ENCODE data around the gene CTSA.
A peak's percentile ranks its signal among the peaks of the same experiment; 100 is the strongest.

Gene CTSA

DNA sequence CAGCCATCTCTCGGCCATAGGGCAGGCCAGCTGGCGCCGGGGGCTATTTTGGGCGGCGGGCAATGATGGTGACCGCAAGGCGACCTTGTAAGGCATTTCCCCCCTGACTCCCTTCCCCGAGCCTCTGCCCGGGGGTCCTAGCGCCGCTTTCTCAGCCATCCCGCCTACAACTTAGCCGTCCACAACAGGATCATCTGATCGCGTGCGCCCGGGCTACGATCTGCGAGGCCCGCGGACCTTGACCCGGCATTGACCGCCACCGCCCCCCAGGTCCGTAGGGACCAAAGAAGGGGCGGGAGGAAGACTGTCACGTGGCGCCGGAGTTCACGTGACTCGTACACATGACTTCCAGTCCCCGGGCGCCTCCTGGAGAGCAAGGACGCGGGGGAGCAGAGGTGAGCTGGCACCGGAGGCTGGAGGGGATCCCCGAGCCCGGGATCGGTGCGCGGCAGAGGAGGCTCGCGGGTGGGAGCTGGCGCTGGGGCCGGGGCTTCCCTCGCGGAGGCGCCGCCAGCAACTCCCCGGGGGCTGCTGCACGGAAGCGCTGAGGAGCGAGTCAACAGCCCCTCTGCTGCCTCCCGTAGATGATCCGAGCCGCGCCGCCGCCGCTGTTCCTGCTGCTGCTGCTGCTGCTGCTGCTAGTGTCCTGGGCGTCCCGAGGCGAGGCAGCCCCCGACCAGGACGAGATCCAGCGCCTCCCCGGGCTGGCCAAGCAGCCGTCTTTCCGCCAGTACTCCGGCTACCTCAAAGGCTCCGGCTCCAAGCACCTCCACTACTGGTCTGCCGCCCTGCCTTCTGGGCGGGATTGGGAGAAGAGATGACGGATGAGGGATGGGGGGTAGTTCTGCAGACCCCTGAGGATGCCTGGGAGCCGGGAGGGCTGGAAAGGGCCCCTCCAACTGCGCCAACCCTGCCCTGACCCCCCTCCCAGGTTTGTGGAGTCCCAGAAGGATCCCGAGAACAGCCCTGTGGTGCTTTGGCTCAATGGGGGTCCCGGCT lies at the start of gene CTSA, which contains the start of gene NEURL2:
Gene CTSA (plus strand): TSS at position 351 of the 999 bp plus-strand sequence. CDS start 234 bp downstream, at position 585.
Gene NEURL2 (minus strand): TSS at position 224 of the 999 bp plus-strand sequence. CDS start 217 bp downstream, at position 7.
- peak; percentile 81 for DNase-seq (ENCODE audit: low read depth)

DNA sequence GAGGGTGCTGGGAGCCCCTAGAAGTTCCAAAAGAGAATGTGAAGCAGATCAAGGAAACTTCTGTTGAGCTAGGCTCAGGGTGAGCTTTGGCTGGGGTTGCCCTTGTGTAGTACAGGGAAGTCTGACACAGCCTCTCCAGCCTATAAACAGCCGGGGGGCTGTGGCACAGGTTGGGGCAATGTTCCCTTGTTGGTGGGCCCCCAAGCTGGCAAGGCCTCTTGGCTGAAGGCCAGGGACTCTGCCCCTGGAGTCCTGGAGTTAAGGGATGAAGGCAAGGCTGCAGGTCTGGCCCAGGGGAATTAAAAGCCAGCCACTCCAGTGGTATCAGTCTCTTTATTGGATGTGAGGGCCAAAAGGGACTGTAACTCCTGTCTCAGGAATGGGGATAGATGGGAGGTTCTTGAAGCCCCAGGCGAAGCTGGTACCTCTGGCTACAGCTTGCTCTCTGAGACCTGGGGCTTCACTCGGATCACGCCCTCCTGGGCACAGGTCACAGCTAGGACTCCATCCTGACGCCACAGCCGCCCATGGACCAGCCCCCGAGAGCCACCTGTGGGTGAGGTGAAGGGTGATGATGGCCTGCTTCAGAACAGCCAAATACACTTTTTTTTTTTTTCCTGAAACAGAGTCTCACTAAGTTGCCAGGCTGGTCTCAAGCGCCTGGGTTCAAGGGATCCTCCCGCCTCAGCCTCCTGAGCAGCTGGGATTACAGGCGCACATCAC lies 49.6 kb upstream of the CTSA start:
- no peak for DNase-seq (ENCODE audit: low read depth)

DNA sequence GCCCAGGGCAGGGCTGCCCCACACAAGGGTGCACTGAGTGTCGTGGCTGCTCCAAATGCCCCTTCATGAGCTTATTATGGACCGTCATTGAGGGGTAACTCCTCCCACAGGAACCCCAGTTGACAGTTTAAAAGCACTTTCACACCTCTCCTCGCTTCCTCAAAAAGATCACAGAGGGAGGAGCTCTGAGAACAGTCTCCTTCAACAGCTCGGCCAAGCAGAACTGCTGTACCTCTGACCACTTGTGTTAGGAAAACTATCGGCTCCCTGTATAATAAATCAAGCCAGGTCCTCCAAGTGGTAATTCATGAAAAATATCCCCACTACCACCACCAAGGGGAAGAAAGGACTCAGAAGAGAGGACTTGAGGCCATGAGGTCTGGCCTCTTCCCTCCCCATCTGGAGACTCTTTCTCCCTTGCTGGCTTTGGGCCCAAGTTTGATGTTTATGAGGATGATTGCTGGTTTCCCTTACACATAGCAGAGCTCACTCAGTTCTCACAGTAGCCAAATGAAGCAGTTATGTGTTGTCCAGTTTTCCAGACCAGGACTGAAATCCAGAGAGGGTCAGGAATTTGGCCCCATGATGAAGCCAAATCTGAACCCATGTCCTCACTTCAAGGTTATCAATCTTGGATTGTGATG lies 48.8 kb upstream of the CTSA start:
- no peak for DNase-seq (ENCODE audit: low read depth)

DNA sequence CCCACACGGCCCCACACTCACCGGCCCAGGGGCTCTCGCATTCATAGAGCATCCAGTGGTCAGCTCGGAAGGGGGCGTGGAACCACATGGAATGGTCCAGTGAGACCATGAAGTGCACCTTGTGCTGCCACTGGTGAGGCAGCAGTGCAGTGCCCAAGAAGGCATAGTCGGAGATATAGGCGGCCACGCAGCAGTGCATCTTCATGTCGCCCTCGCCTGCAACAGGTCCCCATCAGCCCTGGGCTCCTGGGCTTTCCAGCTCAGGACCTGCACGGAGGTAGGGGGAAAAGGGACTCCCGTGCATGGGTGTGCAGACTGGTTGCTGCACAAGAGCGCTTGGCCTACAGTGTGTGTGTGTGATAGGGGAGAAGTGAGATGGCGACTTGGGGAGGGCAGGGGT lies 47.6 kb upstream of the CTSA start:
- no peak for DNase-seq (ENCODE audit: low read depth)

DNA sequence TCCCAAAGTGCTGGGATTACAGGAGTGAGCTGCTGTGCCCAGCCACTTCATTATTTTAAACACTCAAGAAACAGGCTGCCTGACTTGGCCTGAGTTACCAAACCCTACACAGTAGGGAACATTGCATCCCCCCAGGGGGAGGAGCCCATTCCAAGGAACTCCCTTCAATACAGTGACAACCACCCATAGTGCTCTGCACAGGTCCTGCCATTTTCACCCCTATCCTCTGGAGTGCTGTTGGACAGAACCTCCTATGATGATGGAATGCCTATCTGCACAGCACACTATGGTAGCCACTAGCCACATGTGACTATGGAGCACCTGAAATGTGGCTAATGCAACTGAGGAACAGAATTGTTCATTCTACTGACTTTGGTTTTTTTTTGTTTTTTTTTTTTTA lies 45.7 kb upstream of the CTSA start:
- no peak for DNase-seq (ENCODE audit: low read depth)

DNA sequence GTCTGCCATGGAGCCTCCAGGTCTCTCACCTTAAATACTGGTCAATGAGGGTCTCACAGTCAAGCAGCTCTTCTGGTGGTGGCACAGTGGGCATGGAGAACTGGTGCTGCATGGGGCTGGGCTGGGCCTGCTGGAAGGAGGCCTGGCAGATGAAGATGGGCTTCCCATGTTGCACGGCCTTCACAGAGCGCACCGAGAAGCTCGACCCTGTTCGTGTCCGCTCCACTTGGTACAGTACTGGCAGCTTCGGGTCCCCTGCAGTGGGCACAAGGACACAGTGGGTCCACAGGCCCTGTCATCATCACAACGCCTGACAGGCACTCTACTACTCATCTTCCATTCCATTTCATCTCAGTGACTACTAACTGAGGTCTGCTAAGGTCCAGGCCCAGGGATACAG lies 42.7 kb upstream of the CTSA start:
- DNase-seq (ENCODE audit: low read depth): no peak

DNA sequence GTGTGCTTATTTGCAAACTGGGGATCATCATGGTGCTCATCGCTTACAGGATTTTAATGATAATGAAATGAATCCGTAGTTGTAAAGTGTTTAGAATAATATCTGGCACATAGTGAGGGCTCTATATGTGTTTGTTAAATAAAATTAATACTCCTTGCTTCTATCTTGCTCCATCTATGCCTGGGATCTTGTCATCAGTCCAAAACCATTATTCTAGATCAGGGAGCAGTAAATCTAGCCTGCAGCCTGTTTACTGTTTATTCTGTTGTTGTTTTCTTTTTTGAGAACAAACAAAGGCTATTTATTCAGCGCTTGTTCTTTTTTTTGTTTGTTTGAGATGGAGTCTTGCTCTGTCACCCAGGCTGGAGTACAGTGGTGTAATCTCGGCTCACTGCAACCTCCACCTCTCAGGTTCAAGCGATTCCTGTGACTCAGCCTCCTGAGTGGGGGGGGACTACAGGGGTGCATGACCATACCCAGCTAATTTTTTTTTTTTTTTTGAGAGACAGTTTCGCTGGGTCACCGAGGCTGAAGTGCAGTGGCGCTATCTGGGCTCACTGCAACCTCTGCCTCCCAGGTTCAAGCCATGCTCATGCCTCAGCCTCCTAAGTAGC lies 42.1 kb upstream of the CTSA start:
- no peak for DNase-seq (ENCODE audit: low read depth)

DNA sequence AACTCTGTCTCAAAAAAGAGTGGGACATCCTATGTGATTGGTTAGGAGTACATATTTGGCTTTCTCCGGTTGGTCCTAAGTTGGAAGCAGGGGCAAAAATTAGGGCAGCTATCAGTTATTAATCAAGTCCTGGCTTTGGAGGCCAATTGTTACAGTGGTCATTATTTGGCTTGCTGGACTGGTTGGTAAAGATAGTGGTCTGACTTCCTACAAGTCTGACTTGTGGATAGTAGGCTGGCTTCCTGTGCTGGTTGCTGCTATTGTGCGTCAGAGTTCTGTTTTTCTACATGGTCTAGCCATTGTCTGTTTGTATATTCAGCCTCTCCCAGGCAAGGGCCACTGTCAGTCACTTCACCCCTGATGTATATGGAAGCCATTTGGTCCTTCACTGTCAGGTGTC lies 40.9 kb upstream of the CTSA start:
- DNase-seq (ENCODE audit: low read depth): no peak

DNA sequence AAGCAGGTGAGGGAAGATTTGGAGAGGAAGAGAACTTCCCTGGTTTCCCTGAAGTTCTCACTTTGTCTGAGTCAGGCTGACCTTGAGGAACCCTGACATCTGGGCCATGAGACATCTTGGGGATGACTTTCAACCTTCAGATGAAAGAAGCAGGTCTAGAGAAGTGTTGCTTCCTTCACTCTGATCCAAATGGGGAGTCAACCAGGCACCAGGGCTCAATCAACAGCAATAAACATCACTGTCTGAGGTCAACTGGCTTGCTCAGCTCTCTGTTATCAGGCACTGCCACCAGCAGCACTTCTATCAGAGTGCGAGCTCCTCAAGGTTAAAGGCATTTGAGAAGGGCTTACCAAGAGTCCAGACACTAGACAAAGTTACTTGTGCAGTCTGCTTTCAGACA lies 40.2 kb upstream of the CTSA start:
- DNase-seq (ENCODE audit: low read depth): no peak

DNA sequence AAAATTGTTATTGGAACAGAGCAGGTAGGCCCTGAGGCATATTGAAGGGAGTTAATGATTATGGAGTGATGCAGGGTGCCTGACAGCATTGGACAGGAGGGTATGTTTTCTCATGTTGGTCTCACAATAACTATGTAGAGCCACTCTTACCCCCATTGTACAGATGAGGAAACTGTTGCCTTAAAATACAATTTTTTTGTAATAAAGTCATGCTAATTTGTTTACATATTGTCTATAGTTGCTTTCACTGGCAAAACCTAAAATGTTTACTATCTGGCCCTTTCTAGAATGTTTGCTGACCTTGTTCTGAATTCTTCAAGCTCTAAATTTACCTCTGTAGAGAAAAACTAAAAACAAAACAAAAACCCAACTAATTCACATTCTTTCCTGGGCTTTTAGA lies 39.6 kb upstream of the CTSA start:
- no peak for DNase-seq (ENCODE audit: low read depth)

DNA sequence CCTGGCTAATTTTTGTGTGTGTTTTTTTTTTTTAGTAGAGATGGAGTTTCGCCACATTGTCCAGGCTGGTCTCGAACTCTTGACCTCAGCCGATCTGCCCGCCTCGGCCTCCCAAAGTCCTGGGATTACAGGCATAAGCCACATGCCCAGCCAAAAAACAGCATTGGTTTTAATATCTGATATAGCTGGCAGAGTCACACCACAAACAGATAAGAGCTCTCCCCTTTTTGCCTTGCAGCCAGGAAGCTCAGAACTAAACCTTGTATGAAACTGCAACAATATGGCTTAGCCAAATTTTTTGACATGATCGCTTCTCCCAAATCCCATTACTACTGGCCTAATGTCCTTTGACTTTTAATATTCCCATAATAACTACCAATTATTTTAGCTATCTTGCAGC lies 38.8 kb upstream of the CTSA start:
- no peak for DNase-seq (ENCODE audit: low read depth)

DNA sequence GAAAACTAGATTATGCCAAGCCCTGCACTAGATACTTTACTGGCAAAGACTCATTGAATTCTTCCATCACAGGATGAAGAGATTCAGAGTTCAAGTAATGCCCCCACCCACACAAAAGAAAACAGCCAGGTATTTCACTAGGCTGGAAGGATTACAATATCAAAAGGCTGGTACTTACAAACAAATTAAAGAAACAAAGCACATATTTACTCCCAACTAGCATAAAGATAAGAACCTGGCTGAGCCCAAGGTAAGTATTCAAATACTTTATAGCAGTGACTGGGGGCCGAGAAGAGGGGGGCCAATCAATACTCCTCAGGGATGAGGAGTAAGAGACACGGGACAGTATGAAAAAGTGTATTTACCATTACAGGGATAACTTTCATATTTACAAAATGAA lies 37.7 kb upstream of the CTSA start:
- no peak for DNase-seq (ENCODE audit: low read depth)

DNA sequence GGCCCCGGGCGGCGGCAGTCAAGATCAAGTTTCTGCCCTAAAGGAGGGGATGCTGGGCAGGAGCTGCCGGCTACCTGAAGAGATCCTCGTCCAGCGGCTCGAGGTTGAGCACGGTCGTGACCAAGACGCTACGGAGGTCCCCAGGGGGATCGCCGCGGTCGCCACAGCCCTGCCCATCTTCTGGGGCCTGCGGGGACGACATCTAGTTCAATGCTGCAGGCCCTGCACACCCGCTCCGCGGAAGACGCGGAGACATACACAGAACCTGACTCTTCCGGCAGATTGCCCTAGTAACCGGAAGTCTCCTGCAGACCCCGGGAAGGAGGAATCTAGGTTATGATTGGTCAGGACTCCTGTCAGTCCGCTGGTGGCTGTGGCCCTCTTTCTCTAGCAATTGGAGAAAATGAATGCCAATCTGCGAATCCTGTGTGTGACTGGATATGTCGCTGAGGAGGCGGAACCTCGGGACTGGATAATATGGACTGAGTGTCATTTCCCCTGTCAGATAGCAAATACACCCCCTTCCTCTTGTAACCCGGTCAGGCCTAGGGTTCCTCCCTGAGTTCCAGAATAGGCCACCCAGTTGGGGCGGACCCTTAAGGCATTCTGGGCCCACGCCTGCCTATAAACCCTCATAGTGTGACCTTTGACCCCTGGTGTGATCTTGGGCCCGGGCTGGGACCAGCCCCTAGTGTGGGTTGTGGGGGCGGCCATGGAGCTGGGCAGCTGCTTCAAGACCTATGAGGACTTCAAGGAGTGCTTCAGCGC lies 33.8 kb upstream of the CTSA start, which contains the start of the genes ACOT8 and ZSWIM3:
Gene ACOT8 (minus strand): TSS at position 279 of the 768 bp plus-strand sequence. CDS start 77 bp downstream, at position 202.
Gene ZSWIM3 (plus strand): TSS at position 501 of the 768 bp plus-strand sequence. CDS start 212 bp downstream, at position 713.
- DNase-seq (ENCODE audit: low read depth): peak; percentile 100

DNA sequence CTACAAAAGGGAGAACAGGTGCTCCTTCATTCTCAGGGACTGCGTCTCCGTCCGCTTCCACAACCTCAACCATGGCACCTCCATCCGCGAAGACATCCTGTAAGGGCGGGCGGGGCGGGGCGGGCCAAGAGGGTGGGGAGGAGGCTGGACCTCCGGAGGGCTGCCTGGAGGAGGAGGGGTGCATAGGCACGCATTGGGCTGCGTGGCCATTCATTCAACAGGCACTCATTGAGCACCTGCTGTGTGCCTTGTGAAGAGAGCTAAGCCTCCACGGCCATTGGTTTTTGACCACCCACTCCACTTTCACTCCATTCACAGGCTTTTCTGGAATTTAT lies 33.3 kb upstream of the CTSA start:
- DNase-seq (ENCODE audit: low read depth): no peak

DNA sequence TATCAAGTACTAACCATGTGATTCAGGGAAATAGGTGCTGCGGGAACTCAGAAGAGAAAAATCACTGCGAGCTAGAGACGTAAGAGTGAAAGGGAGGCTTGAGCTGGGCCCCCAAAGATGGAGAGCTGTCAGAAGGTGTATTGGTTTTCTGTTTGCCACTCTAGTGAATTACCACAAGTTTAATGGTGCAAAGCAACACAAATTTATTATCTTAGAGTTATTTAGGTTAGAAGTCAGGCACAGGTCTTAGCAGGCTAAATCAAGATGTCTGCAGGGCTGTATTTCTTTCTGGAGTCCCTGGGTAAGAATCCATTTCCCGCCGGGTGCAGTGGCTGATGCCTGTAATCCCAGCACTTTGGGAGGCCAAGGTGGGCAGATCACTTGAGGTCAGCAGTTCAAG lies 31.2 kb upstream of the CTSA start:
- no peak for DNase-seq (ENCODE audit: low read depth)

DNA sequence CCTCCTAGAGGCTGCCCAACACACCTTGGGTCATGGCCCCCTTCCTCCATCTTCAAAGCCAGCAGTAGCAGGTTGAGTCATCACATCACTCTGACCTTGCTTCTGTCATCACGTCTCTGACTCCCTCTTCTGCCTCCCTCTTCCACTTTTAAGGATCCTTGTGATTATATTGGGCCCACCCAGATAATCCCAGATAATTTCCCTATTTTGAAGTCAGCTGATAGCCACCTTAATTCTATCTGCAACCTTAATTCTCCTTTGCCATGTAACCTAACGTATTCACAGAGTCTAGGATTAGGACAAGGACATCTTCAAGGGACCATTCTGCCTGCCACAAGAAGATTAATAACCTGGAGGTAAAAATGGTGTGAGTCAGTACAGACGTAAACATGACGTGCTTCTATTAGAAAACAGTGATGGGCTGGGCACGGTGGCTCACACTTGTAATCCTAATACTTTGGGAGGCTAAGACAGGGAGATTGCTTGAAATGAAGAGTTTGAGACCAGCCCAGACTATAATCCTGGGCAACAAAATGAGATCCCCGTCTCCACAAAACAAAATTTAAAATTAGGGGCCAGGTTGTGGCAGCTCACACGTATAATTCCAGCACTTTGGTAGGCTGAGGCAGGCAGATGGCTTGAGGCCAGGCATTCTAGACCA lies 30.4 kb upstream of the CTSA start:
- DNase-seq (ENCODE audit: low read depth): no peak

DNA sequence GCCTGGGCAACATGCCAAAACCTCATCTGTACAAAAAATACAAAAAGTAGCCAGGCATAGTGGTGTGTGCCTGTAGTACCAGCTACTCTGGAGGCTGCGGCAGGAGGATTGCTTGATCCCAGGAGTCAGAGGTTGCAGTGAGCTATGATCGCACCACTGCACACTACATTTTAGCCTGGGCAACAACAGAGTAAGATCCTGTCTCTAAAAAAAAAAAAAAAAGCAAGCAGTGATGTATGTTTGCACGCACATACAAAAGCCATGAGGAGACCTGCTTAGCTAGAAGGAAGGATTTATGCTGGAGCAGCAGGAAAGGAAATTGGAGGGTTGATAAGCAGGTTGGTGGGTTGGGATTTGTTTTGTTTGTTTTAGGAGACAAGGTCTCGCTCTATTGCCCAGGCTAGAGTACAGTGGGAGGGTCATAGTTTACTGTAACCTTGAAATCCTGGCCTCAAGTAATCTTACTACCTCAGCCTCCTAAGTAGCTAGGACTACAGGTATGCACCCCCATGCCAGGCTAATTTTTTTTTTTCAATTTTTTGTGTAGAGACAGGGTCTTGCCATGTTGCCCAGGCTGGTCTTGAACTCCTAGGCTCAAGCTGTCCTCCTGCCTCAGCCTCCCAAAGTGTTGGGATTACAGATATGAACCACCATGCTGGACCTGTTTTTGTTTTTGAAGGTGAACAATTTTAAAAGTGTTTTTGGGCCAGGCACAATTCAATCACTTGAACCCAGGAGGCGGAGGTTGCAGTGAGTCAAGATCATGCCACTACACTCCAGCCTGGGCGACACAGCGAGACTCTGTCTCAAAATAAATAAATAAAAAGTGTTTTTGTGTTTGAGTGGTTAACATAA lies 29.7 kb upstream of the CTSA start:
- no peak for DNase-seq (ENCODE audit: low read depth)

DNA sequence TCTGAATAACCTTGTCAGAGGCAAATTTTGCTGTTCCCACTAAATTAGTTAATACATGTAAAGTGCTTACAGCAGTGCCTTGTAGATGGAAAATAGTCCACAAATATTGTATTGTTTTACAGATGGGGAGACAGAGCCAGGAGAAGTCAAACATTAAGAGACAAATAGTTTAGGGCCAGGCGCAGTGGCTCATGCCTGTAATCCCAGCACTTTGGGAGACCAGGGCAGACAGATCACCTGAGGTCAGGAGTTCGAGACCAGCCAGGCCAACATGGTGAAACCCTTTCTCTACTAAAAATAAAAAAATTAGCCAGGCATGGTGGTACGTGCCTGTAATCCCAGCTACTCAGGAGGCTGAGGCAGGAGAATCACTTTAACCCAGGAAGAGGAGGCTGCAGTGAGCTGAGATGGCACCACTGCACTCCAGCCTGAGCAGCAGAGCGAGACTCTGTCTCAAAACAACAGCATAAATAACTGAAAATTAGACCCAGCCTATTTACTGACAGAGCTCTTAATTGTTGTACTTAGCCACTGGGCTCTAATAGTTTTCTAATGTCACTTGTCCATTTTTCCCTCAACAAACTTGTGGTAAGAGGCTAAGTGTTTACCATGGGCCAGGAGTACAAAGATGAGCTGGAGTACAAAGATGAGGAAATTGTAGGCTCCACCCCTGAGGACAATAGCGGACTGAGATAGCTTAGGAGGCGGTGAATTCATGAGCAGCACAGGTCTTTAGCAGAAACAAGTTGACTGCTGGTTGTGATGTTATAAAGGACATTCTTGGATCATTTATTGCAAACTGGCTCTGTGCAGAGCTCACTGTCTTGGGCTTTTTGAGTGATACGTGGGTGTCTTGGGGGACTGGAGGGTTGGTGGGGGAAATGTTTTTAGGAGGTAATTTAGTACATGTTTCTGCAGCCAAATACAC lies 27.3 kb upstream of the CTSA start:
- DNase-seq (ENCODE audit: low read depth): no peak

DNA sequence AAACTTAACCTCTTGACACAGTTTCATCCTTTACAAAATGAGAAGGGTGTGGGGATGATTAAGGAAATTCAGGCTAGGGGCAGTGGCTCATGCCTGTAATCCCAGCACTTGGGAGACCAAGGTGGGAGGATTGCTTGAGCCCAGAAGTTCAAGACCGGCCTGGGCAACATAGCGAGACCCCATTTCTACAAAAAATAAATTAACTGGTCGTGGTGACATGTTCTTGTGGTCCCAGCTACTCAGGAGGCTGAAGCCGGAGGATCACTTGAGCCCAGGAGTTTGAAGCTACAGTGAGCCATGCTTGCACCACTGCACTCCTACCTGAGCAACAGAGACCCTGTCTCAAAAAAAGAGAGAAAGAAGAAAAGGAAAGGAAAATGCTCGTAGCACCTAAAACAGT lies 24.7 kb upstream of the CTSA start:
- no peak for DNase-seq (ENCODE audit: low read depth)
